Endothelial cell of umbilical vein (primary cell): ENCODE measurements around the gene THSD7A.

Source experiments
- CTCF ChIP-seq, 2 donors: IDR thresholded peaks; 1 replicate in 1 of 2; 2 replicates in 1 of 2; pipeline ENCODE4 v1.5.1; 2011; ENCODE audit warnings: low read length in 2 of 2, mild to moderate bottlenecking in 2 of 2, moderate library complexity in 2 of 2, control low read depth in 1 of 2, inconsistent platforms in 1 of 2, low read depth in 1 of 2; ENCODE audit not compliant: insufficient read depth in 1 of 2; ENCODE audit errors: extremely low read depth in 1 of 2
- EZH2 ChIP-seq: IDR thresholded peaks from 2 replicates; pipeline ENCODE4 v1.6.1; 2012; ENCODE audit warnings: borderline replicate concordance, low read depth, mild to moderate bottlenecking, moderate library complexity, low read length, inconsistent platforms; ENCODE audit not compliant: severe bottlenecking
- FOS ChIP-seq: IDR thresholded peaks from 2 replicates; pipeline ENCODE4 v1.6.1; 2011; ENCODE audit warnings: mild to moderate bottlenecking, low read length, moderate library complexity, borderline replicate concordance; ENCODE audit not compliant: insufficient read depth
- GATA2 ChIP-seq: IDR thresholded peaks from 2 replicates; pipeline ENCODE4 v1.7.0; 2011; ENCODE audit warnings: low read depth, mild to moderate bottlenecking, moderate library complexity, mixed read lengths, low read length; ENCODE audit not compliant: insufficient read length, insufficient read depth
- JUN ChIP-seq: IDR thresholded peaks from 2 replicates; pipeline ENCODE4 v1.6.1; 2011; ENCODE audit warnings: borderline replicate concordance, low read depth; ENCODE audit not compliant: insufficient read length, insufficient read depth
- MAX ChIP-seq: IDR thresholded peaks from 2 replicates; pipeline ENCODE4 v1.6.1; 2011; ENCODE audit not compliant: insufficient read depth, insufficient read length
- MYC ChIP-seq: IDR thresholded peaks from one replicate; pipeline ENCODE4 v1.6.1; 2011; ENCODE audit warnings: mild to moderate bottlenecking, low read depth, low read length
- POLR2A ChIP-seq: IDR thresholded peaks from 2 replicates; pipeline ENCODE4 v1.6.1; 2012; ENCODE audit warnings: low read depth, mild to moderate bottlenecking, control low read depth, low read length
- POLR2AphosphoS5 ChIP-seq: IDR thresholded peaks from 2 replicates; pipeline ENCODE4 v1.6.1; 2012; ENCODE audit warnings: low read depth, mild to moderate bottlenecking, control low read depth, low read length, moderate library complexity; ENCODE audit not compliant: insufficient read depth

- no peak for TF ChIP-seq CTCF (IDR thresholded peaks at IDR 0.05; ENCODE audit: extremely low read depth in 1 of 2, insufficient read depth in 1 of 2, low read depth in 1 of 2, low read length in 2 of 2)
- no peak for TF ChIP-seq POLR2A
- no peak for TF ChIP-seq FOS
- TF ChIP-seq MYC, result no peak
- no peak for TF ChIP-seq EZH2
- no peak for TF ChIP-seq JUN
- no peak for TF ChIP-seq MAX
- no peak for TF ChIP-seq POLR2AphosphoS5
- TF ChIP-seq GATA2, result no peak
These were observed 395.7 kb downstream of the THSD7A start for GRCh38 chr7:11436316-11436715.
